ENCODE data around the gene CFAP210.

Gene CFAP210

DNA sequence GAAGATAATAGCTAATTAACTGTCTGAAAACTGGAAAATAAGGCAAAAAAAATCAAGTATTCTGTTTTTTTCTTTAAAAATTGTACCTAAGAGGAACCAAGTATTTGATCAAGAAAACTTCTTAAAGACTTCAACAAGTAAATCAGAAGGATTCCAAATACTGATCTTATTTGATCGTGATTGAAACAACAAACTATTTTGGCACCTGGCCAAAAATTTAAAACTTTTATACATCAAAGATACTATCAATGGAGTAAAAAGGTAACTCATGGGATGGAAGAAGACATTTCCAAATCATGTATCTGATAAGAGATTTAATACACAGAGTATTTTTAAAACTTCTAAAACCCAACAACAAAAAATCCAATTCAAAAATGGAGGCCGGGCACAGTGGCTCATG lies 46.7 kb downstream of the CFAP210 start:
- H3K4me3 ChIP-seq (ENCODE audit: low read length) = no peak overlapping the region
- no peak for TF ChIP-seq CTCF (conservative IDR thresholded peaks at IDR 0.05; ENCODE audit: low read length)
- no peak for DNase-seq (ENCODE audit: low read depth)

DNA sequence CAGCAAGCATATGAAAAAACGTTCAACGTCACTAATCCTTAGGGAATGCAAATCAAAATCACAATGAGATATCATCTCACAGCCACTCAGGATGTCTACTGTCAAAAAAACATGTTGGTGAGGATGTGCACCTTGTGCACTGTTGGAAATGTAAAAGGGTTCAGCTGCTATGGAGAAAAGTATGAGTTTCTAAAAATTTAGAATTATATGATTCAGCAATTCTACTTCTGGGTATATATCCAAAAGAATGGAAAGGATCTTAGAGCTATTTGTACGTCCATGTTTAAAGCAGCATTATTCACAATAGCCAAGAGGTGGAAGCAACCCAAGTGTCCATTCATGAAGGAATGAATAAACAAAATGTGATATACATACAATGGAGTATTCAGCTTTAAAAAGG lies 50.0 kb downstream of the CFAP210 start:
- TF ChIP-seq CTCF (conservative IDR thresholded peaks at IDR 0.05; ENCODE audit: low read length) = no peak
- H3K4me3 ChIP-seq (ENCODE audit: low read length) = no peak overlapping the region
- DNase-seq (ENCODE audit: low read depth) = no peak

GRCh38 chr2:169641464-169641863 lies 52.7 kb downstream of the CFAP210 start:
- H3K4me3 ChIP-seq (ENCODE audit: low read length) = no peak overlapping the region
- no peak for TF ChIP-seq CTCF (conservative IDR thresholded peaks at IDR 0.05; ENCODE audit: low read length)
- no peak for DNase-seq (ENCODE audit: low read depth)

- DNase-seq (ENCODE audit: low read depth) = no peak
- no peak for TF ChIP-seq CTCF (conservative IDR thresholded peaks at IDR 0.05; ENCODE audit: low read length)
- H3K4me3 ChIP-seq (ENCODE audit: low read length) = no peak overlapping the region
Observed at GRCh38 chr2:169640104-169640503, 54.1 kb downstream of the CFAP210 start.

DNA sequence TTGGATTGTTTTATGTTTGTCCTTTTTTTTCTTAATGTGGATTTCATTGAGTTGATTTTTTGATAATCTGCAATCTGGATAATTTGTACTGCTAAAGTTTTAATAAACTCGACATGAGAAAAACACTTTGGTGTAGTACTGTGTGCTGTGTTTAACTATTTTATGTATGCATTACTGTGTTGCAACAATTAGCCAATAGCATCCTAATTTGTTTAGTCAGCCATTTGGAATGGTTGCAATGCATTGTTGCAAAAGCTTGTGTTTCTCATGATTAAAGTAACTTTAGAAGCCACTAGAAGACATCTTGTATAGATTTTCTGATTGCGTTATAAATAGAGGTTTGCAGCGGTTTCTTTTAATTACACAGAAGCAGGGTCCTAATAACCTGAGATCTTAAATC lies 56.6 kb downstream of the CFAP210 start:
- H3K4me3 ChIP-seq (ENCODE audit: low read length) = no peak overlapping the region
- no peak for TF ChIP-seq CTCF (conservative IDR thresholded peaks at IDR 0.05; ENCODE audit: low read length)
- peak; percentile 83 for DNase-seq (ENCODE audit: low read depth)

DNA sequence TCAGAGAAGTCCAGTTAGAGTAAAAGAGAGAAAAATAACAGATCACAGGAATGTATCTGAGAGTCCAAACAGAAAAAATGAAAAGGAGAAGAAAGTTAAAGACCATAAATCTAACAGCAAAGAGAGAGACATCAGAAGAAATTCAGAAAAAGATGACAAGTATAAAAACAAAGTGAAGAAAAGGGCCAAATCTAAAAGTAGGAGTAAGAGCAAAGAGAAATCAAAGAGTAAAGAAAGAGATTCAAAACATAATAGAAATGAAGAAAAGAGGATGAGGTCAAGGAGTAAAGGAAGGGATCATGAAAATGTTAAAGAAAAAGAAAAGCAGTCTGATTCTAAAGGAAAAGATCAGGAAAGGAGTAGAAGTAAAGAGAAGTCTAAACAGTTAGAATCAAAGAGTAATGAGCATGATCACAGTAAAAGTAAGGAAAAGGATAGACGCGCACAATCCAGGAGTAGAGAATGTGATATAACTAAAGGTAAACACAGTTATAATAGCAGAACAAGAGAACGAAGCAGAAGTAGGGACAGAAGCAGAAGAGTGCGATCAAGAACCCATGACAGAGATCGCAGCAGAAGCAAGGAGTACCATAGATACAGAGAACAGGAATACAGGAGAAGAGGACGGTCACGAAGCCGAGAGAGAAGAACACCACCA lies 57.6 kb downstream of the CFAP210 start:
- H3K4me3 ChIP-seq (ENCODE audit: low read length) = no peak overlapping the region
- TF ChIP-seq CTCF (conservative IDR thresholded peaks at IDR 0.05; ENCODE audit: low read length) = no peak
- DNase-seq (ENCODE audit: low read depth) = no peak

DNA sequence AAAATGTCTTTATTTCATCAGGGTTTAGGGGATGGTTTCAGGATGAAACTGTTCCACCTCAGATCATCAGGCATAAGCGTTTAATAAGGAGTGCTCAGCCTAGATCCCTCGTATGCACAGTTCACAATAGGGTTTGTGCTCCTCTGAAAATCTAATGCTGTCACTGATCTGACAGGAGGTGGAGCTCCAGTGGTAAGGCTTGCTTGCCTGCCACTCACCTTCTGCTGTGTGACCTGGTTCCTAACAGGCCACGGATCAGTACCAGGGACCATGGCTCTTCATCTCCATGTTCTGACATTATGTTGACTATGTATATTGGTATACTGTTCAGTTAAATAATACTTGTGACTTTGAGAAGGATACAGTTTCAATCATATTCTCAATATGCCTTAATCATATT lies 68.4 kb downstream of the CFAP210 start:
- no peak overlapping the region for H3K4me3 ChIP-seq (ENCODE audit: low read length)
- no peak for TF ChIP-seq CTCF (conservative IDR thresholded peaks at IDR 0.05; ENCODE audit: low read length)
- DNase-seq (ENCODE audit: low read depth) = no peak
